K562 treated with DMSO at 1 percent for 48 hours (cell line): ENCODE data around the gene CTAGE4. TPM values are rescaled to one million over a fixed set of nuclear protein-coding genes. Genes with fewer than 3 reads are reported as not detected.

ENCODE experiments used
- total RNA-seq: library from RNA; unstranded; fragments of 300-600 nt; gene quantifications from 2 replicates; pipeline ENCODE4 v1.2.3, GENCODE V29; 2022; ENCODE audit warnings: low replicate concordance; ENCODE audit errors: extremely low read depth

CTAGE4 gene, protein sequence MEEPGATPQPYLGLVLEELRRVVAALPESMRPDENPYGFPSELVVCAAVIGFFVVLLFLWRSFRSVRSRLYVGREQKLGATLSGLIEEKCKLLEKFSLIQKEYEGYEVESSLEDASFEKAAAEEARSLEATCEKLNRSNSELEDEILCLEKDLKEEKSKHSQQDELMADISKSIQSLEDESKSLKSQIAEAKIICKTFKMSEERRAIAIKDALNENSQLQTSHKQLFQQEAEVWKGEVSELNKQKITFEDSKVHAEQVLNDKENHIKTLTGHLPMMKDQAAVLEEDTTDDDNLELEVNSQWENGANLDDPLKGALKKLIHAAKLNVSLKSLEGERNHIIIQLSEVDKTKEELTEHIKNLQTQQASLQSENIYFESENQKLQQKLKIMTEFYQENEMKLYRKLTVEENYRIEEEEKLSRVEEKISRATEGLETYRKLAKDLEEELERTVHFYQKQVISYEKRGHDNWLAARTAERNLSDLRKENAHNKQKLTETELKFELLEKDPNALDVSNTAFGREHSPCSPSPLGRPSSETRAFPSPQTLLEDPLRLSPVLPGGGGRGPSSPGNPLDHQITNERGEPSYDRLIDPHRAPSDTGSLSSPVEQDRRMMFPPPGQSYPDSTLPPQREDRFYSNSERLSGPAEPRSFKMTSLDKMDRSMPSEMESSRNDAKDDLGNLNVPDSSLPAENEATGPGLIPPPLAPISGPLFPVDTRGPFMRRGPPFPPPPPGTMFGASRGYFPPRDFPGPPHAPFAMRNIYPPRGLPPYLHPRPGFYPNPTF
- total RNA-seq, result not detected in 2 replicates

GRCh38 chr7:144183166-144183565, at the start of gene CTAGE4:
TSS of gene CTAGE4 (plus strand) at chr7:144183466. CDS start at chr7:144183504, 38 bp downstream.

GRCh38 chr7:144195212-144195872, 12.1 kb downstream of the CTAGE4 start, which contains the start of gene ARHGEF35:
TSS of gene ARHGEF35 (minus strand) at chr7:144195833. CDS start at chr7:144188383, 7,450 bp downstream.

Other genes with a start within 250 kb of the CTAGE4 start
- not detected in 2 replicates for gene OR2F2, start 248.2 kb upstream of the CTAGE4 start, total RNA-seq
- gene OR2F1, start 228.6 kb upstream of the CTAGE4 start, total RNA-seq, result not detected in 2 replicates
- not detected in 2 replicates for gene OR6B1, start 183.1 kb upstream of the CTAGE4 start, total RNA-seq
- not detected in 2 replicates for gene OR2A5, start 134.5 kb upstream of the CTAGE4 start, total RNA-seq
- gene OR2A25, start 113.7 kb upstream of the CTAGE4 start, total RNA-seq, result not detected in 2 replicates
- not detected in 2 replicates for gene OR2A12, start 97.2 kb upstream of the CTAGE4 start, total RNA-seq
- gene OR2A2, start 73.9 kb upstream of the CTAGE4 start, total RNA-seq, result not detected in 2 replicates
- not detected in 2 replicates for gene OR2A14, start 60.3 kb upstream of the CTAGE4 start, total RNA-seq
- gene ARHGEF35, start 12.4 kb downstream of the CTAGE4 start, total RNA-seq, result not detected in 2 replicates
- gene OR2A42, start 56.1 kb downstream of the CTAGE4 start, total RNA-seq, result not detected in 2 replicates
- not detected in 2 replicates for gene OR2A7, start 81.3 kb downstream of the CTAGE4 start, total RNA-seq
- gene CTAGE8, start 85.8 kb downstream of the CTAGE4 start, total RNA-seq, result not detected in 2 replicates
- gene OR2A1, start 129.0 kb downstream of the CTAGE4 start, total RNA-seq, result not detected in 2 replicates
- gene ARHGEF5, start 171.9 kb downstream of the CTAGE4 start, total RNA-seq, result not detected in 2 replicates
- gene NOBOX, start 220.2 kb downstream of the CTAGE4 start, total RNA-seq, result not detected in 2 replicates